ENCODE results near the gene NPIPB8.
"Not testable (repeated sequence)": the region's sequence is repeated elsewhere in the genome, so short reads cannot be mapped to it uniquely, and the experiment has no call there.

NPIPB8 gene

GRCh38 chr16:28607116-28607623 is 30.7 kb upstream of the NPIPB8 start:
- H3K4me3 ChIP-seq (IDR thresholded peaks at IDR 0.05; ENCODE audit: insufficient read depth, low read depth, low read length): no peak overlapping the region
- H3K27ac ChIP-seq: no peak overlapping the region
- H3K27me3 ChIP-seq (ENCODE audit: insufficient read depth, low read depth): no peaks in the 10 kb centered on the region
- H2AFZ ChIP-seq (ENCODE audit: low read depth): no peak overlapping the region
- no peak overlapping the region for H3K4me2 ChIP-seq
- H3K79me2 ChIP-seq (ENCODE audit: insufficient read depth, low read depth): no peaks in the 10 kb centered on the region
- no peak for TF ChIP-seq CTCF (conservative IDR thresholded peaks at IDR 0.05; ENCODE audit: low read depth, low read length)
- no peaks in the 10 kb centered on the region for H3K4me1 ChIP-seq (ENCODE audit: low read depth, poor library complexity, severe bottlenecking)
- H4K20me1 ChIP-seq (ENCODE audit: insufficient read depth): no peaks in the 10 kb centered on the region
- no peak overlapping the region for H3K9ac ChIP-seq
- no peaks in the 10 kb centered on the region for H3K36me3 ChIP-seq (ENCODE audit: insufficient read depth)

- H4K20me1 ChIP-seq (ENCODE audit: insufficient read depth); H2AFZ ChIP-seq (ENCODE audit: low read depth); H3K4me1 ChIP-seq (ENCODE audit: low read depth, poor library complexity, severe bottlenecking); H3K79me2 ChIP-seq (ENCODE audit: insufficient read depth, low read depth); H3K27ac ChIP-seq; H3K4me2 ChIP-seq; H3K27me3 ChIP-seq (ENCODE audit: insufficient read depth, low read depth); H3K9ac ChIP-seq; H3K36me3 ChIP-seq (ENCODE audit: insufficient read depth); H3K4me3 ChIP-seq (IDR thresholded peaks at IDR 0.05; ENCODE audit: insufficient read depth, low read depth, low read length): not testable (repeated sequence)
Measured at GRCh38 chr16:28607681-28608495, 30.0 kb upstream of the NPIPB8 start.

- H3K4me3 ChIP-seq (IDR thresholded peaks at IDR 0.05; ENCODE audit: insufficient read depth, low read depth, low read length); H3K79me2 ChIP-seq (ENCODE audit: insufficient read depth, low read depth); H3K4me1 ChIP-seq (ENCODE audit: low read depth, poor library complexity, severe bottlenecking); H2AFZ ChIP-seq (ENCODE audit: low read depth); H3K36me3 ChIP-seq (ENCODE audit: insufficient read depth); H3K27me3 ChIP-seq (ENCODE audit: insufficient read depth, low read depth); H4K20me1 ChIP-seq (ENCODE audit: insufficient read depth); H3K27ac ChIP-seq; H3K9ac ChIP-seq; H3K4me2 ChIP-seq: not testable (repeated sequence)
Measured at GRCh38 chr16:28608496-28608808, 29.4 kb upstream of the NPIPB8 start.

- H3K36me3 ChIP-seq (ENCODE audit: insufficient read depth); H3K4me2 ChIP-seq; H3K27me3 ChIP-seq (ENCODE audit: insufficient read depth, low read depth); H3K4me1 ChIP-seq (ENCODE audit: low read depth, poor library complexity, severe bottlenecking); H3K27ac ChIP-seq; H3K9ac ChIP-seq; H2AFZ ChIP-seq (ENCODE audit: low read depth); H4K20me1 ChIP-seq (ENCODE audit: insufficient read depth); H3K79me2 ChIP-seq (ENCODE audit: insufficient read depth, low read depth); H3K4me3 ChIP-seq (IDR thresholded peaks at IDR 0.05; ENCODE audit: insufficient read depth, low read depth, low read length): not testable (repeated sequence)
Measured at GRCh38 chr16:28608867-28609596, 28.8 kb upstream of the NPIPB8 start.

- no peak within 1 kb of the TSS for H2AFZ ChIP-seq (ENCODE audit: low read depth)
- H3K36me3 ChIP-seq (ENCODE audit: insufficient read depth): no peaks in the 10 kb centered on the region
- no peaks in the 10 kb centered on the region for H3K4me1 ChIP-seq (ENCODE audit: low read depth, poor library complexity, severe bottlenecking)
- no peak within 1 kb of the TSS for H3K4me3 ChIP-seq (IDR thresholded peaks at IDR 0.05; ENCODE audit: insufficient read depth, low read depth, low read length)
- H3K27me3 ChIP-seq (ENCODE audit: insufficient read depth, low read depth): no peaks in the 10 kb centered on the region
- no peaks in the 10 kb centered on the region for H3K79me2 ChIP-seq (ENCODE audit: insufficient read depth, low read depth)
- TF ChIP-seq CTCF (conservative IDR thresholded peaks at IDR 0.05; ENCODE audit: low read depth, low read length): no peak
- H3K9ac ChIP-seq: no peak within 1 kb of the TSS
- H4K20me1 ChIP-seq (ENCODE audit: insufficient read depth): no peaks in the 10 kb centered on the region
- no peak within 1 kb of the TSS for H3K27ac ChIP-seq
- no peak within 1 kb of the TSS for H3K4me2 ChIP-seq
Measured at GRCh38 chr16:28609631-28610594, 28.0 kb upstream of the NPIPB8 start, which contains the start of gene SULT1A1. SULT1A1 (minus strand) TSS chr16:28610044; CDS start chr16:28608855, 1,189 bp downstream.

Data from KMS-11 (cell line).